Epidermal melanocyte (primary cell): ENCODE results near the gene IDH3G.

Experiments used
- DNase-seq: peaks from one replicate; pipeline ENCODE4 v3.0.0; 2011; ENCODE audit warnings: low spot score; ENCODE audit not compliant: insufficient read length

The IDH3G gene

GRCh38 chrX:153773741-153774575 is 20.2 kb downstream of the IDH3G start:
- DNase-seq = no peak

- DNase-seq = no peak
These were observed 21.0 kb downstream of the IDH3G start for GRCh38 chrX:153773218-153773611.

- DNase-seq = no peak
These were observed 21.6 kb downstream of the IDH3G start for GRCh38 chrX:153772316-153773217.

- DNase-seq = no peak
These were observed 22.5 kb downstream of the IDH3G start for GRCh38 chrX:153771415-153772315.

- DNase-seq = no peak
These were observed 23.4 kb downstream of the IDH3G start for GRCh38 chrX:153770601-153771414.

- no peak for DNase-seq
These were observed 24.1 kb downstream of the IDH3G start for GRCh38 chrX:153769865-153770600.

GRCh38 chrX:153769158-153769864 is 24.9 kb downstream of the IDH3G start:
- DNase-seq = no peak

- no peak for DNase-seq
These were observed 25.6 kb downstream of the IDH3G start for GRCh38 chrX:153768311-153769157.

GRCh38 chrX:153767674-153768055 is 26.5 kb downstream of the IDH3G start:
- DNase-seq = no peak

- no peak for DNase-seq
These were observed 27.1 kb downstream of the IDH3G start for GRCh38 chrX:153766871-153767673.

GRCh38 chrX:153766098-153766817 is 27.9 kb downstream of the IDH3G start:
- no peak for DNase-seq

- DNase-seq = no peak
These were observed 28.8 kb downstream of the IDH3G start for GRCh38 chrX:153765138-153766079.

- no peak for DNase-seq
These were observed 29.4 kb downstream of the IDH3G start for GRCh38 chrX:153764786-153765137.

- DNase-seq = peak; percentile 64
These were observed 30.0 kb downstream of the IDH3G start, which contains the start of gene PLXNB3 for GRCh38 chrX:153763989-153764755. PLXNB3 (plus strand) TSS chrX:153764249; CDS start chrX:153765536, 1,287 bp downstream.
